Myocyte (in vitro differentiated cells): Measurements from ENCODE around the gene BAIAP3. TPM values are rescaled to one million over a fixed set of nuclear protein-coding genes. Genes with fewer than 3 reads are reported as not detected.

Experiments
- DNase-seq: peaks from one replicate; pipeline ENCODE4 v3.0.0-alpha.2; 2012; ENCODE audit warnings: low read depth
- total RNA-seq: library from RNA; depleted of rRNA; stranded (reverse); fragments of >200 nt; gene quantifications from 2 replicates; pipeline ENCODE4 v1.2.3, GENCODE V29; 2014

The BAIAP3 gene
- total RNA-seq, 1 donor from 2014 or later = 3.6 TPM

DNA sequence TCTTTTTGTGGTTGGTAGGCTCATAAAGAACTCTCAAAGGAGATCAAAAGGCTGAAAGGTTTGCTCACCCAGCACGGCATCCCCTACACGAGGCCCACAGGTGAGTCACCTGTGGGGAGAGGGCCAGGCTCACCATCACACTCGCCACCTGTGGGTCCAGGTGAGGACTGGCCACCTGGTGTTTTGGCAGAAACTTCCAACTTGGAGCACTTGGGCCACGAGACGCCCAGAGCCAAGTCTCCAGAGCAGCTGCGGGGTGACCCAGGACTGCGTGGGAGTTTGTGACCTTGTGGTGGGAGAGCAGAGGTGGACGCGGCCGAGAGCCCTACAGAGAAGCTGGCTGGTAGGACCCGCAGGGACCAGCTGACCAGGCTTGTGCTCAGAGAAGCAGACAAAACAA lies 29.4 kb downstream of the BAIAP3 start:
- DNase-seq = no peak

DNA sequence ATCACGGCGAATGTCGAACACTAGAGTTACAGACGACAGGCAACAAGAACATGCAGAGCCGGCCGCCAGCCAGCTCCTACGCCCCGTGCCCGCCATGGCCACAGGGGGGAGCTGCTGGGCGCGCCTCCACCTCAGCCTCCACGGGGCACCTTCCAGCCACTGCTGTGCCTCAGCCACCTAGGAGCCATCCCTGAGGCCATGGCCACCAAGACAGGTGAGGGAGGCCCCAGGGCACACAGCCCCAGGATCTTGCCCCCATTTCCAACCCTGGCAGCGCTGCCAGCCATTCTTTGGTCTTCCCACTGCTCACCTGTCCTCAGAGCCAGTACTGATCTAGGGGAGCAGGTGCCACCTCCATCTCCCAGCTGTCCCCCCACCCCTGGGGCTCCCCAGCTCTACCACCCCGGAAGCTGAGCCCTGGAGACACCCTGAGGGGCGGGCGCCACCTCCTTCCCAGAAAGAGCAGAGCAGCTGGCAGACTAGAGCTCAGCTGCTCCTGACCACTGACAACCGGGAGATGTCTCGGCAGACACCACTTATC lies 30.1 kb downstream of the BAIAP3 start:
- peak; percentile 84 for DNase-seq

DNA sequence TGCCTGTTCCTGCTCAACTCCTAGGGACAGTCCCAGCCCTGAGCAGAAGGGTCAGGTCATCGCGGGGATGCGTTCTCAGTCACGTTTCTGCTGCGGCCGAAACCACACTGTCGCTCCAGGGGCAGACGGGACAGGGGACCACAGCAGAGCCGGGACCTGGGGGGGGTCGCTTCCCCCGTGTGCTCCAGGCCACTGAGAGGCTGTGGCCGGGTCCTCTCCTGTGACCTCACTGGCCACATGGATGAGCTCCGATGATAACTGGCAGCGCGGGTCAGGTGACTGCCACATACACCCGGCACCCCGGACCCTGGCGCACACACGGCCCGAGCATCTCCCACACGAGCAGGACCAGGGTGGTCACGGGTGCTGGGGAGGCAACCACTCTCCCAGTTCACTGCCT lies 31.1 kb downstream of the BAIAP3 start:
- DNase-seq = no peak

DNA sequence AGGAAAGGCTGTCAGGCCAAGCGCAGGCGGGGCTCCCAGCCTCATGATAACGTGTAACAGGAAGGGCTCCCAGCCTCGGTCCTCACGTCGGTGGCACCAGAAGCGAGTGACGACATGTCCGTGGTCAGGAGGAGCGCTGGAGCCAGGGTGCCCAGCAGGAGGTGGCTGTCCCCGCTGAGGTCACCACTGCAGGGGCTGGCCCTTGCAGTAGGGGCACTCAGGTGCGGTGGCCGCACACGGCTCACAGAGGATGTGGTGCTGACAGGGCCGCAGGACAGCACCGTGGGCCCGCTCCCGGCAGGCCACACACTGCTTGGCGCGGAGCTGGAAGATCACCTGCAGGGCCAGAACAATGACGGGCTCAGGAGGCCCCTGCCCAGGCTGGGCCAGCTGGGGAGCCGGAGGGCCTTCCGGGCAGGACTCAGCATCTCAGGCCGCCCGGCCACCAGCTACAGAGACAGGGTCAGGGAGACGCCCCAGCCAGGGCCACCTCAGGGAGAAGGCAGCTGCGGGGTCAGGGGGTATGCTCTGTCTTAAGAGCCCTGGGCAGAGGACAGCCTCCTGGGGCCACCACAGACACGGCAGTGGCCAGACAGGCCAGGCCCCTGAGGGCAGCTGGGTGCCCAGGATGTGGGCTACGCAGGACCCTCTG lies 32.7 kb downstream of the BAIAP3 start:
- DNase-seq = no peak

DNA sequence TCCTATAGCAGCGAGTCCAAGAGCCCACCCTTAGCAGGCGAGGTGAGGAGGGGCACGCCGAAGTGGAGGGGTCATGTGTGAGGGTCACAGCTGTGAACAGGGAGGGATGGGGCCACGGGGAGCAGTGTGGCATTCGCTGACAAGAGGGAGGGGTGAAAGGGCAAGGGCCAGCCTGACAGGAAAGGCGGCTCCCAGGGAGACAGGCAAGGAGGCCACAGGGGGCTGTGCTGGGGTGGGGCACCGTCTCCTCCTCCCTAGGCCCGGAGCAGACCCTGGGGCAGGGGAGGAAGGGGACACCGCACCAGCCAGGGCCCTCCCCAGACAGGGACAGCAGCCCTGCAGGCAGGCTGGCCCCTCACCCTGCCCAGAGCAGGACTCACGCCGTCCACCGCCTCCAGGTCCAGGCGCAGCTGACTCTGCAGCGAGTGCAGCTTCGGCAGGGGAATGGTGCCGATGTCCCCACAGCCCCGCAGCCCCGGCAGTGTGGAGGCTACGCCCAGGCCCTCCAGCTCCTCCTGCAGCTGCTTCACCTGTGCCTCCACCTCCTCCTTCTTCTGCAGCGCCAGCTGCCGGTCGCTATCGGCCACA lies 33.4 kb downstream of the BAIAP3 start:
- DNase-seq = no peak

DNA sequence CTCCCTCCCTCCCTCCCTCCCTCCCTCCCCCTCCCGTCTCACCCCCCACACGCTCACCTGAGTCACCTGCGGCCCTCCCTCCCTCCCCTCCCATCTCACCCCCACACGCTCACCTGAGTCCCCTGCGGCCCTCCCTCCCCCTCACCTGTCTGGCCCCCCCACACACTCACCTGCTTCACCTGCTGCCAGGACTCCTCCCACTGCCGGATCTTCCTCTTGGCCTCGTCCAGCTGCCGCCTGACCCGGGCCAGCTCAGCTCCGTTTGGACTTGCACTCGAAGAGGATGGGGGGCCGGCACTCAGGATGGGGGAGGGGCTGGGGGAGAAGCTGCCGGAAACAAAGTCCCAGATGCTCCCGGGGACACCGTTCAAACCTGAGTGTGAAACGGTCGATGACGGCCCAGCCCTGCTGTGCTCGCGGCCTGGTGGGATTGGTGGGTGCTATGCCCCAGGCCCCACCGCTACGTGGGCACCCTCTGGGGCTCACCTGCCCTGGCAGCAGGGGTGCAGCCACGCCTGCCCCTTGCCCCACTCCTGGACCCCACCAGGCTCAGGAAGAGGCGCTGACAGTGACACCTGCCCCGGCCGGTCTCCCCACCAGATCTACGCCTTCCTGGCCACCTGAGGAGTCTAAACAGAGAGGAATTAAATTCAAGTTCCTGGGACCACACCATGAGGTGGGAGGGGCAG lies 34.2 kb downstream of the BAIAP3 start:
- no peak for DNase-seq

DNA sequence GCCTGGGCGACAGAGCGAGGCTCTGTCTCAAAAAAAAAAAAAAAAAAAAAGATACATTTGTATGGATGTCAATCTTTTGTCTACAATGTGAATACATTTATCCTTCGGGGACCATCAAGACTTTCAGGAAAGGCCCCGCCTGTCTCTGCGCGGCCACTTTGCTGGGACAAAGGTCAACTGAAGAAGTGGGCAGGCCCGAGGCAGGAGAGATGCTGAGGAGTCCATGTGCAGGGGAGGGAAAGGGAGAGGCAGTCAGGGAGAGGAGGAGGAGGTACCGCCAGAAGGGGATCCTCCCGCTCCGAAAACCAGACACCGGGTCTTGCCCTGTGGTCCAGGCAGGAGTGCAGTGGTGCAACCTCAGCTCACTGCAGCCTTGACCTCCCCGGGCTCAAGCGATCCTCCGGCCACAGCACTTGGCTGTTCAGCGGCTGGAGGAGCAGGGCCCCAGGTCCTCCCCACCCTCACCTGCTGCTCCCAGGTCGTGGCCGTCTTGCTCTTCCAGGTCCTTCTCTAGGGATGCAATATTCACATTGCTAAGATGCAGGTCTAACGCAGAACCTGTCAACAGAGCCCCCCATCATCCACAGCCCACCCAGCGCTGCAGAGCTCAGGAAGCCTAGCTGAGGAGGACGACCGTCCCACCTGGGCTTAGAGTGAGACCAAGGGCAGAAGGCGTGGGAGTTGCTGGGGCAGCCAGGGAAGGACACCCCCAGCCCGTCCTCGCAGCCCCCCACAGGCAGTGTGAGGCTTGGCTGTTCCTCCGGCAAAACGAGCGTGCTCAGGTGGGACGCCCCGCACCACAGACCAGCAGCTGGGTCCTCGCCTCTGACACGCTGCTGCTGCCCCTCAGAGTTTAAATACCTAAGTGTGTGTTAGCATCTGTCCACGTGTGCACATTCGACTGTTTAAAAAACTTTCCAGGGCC lies 37.9 kb downstream of the BAIAP3 start:
- DNase-seq = no peak

DNA sequence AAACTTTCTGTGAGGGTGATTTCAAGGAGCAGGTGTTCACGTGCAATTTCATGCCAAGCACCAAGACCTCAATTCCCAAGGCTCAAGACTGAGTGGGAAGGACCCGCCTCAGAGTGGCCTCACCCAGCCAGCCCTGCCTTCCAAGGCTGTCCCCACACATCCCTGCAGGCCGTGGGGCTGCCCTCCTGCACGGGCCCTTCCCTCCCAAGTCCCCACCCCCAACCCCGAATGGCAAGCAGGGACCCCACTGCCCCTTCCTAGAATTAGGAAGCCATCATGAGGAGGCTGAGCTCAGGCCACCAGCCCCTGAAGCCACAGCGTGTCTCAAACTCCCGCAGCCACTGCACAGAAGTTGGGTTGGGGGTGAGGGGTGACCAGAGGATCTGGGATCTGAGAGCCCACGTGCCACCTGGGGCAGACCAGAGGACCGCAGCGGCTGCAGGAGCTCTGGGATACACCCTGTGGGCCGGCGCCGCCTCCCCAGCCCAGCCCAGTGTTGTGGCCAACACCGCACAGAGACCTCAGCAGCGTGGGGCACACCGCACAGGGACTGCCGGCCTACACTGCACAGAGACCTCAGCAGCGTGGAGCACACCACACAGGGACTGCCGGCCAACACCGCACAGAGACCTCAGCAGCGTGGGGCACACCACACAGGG lies 39.0 kb downstream of the BAIAP3 start:
- DNase-seq = no peak

DNA sequence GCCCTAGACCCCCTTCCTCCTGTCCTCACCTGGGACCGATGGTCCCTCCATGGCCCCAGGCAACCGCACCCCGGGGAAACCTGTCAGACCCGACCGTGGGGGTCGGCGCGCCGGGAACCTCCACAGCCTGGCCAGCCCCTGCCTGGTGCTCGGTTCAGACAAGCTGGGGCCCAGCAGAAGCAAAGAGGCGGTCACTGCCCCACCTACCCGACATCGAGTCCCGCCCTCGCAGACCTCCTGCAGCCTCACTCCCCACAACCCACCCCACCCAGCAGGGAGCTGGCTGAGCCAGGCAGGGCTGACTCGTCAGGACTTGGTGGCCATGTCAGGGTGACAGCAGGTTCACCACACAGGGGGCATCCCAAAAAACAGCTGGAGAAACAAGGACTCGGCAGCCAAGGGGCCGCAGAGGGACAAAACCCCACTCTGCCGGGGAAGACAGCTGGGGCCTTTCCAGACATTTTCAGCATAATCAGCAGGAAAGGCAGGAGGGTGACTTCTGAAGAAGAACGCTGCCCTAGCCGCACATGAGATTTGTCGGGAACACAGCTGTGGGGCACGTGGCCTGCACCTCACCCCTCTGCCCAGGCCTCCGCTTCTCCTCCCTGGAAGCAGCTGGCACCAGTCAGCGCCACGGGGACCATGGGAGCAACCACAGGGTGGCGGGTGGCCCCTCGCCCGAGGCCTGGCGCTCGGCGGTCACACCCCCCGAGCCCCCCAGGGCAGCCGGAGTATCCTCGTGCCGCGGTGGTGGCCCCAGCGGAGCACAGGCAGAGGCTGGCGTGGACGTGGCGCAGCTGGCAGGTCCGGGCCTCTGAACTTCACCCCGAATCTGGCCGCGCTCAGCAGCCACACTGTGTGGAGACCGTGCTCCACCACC lies 41.2 kb downstream of the BAIAP3 start:
- peak; percentile 69 for DNase-seq

DNA sequence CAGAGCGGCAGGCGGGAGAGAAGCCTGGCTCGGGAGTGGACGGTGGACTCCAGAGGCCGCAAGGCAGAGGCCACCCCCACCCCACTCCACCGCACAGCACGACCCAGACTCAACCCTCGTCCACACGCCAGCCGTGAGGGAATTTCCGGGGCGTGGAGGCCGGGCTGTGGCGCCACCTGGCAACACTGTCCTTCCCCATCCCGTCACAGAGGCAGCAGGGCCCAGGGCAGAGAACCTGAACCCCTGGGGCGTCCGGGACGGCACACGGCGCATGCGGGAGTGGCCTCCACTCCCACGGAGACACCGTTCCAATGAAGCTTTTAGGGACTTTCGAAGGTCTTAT lies 41.8 kb downstream of the BAIAP3 start:
- DNase-seq = no peak

DNA sequence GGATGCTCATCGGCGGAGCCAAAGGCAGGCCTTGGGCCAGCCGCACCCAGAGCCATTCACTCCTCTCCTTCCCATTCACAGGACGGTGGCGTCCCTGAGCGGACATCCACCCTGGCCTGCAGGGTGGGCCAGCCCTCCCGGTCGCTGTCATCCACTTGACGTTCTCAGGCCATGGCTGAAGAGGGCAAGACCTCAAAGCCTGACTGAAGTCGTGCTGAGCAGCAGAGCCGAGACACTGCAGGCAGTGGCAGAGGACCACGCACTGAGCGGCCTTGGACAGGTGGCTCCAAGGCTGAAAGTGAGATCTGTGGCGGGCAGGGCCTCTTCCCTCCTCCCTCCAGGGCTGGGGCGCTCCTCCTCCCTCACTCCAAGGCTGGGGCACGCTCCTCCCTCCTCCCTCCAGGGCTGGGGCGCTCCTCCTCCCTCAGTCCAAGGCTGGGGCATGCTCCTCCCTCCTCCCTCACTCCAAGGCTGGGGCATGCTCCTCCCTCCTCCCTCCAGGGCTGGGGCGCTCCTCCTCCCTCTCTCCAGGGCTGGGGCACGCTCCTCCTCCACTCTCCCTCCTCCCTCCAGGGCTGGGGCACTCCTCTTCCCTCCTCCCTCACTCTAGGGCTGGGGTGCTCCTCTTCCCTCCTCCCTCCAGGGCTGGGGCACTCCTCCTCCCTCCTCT lies 42.4 kb downstream of the BAIAP3 start:
- DNase-seq = no peak

DNA sequence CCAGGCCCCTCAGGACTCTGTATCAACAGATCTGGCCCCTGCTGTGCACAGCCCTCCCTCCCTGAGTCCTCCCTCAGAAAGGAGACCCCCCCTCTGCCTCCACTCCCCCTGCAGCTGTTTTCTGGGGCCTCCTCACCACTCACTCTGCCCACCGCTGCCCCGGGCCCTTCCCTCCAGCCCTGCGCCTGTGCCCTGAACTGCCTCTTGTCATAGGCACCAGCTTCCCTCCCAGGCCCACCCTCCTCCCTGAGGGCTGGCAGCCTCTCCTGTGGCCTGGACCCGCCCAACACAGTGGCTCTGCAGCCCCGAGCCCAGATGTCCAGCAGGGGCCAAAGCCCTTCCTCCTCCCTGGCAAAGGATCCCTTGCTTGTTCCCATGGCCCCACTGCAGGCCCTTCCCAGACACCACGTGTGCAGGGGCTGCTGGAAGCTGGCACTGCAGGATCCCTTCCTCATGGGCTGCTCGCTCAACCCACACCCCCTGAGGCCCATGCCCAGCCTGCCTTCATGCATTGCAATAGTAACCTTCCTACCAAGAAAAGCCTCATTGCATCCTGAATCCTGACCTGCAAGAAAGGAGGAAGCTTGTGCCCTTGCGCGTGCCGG lies 44.1 kb downstream of the BAIAP3 start:
- DNase-seq = peak; percentile 32

DNA sequence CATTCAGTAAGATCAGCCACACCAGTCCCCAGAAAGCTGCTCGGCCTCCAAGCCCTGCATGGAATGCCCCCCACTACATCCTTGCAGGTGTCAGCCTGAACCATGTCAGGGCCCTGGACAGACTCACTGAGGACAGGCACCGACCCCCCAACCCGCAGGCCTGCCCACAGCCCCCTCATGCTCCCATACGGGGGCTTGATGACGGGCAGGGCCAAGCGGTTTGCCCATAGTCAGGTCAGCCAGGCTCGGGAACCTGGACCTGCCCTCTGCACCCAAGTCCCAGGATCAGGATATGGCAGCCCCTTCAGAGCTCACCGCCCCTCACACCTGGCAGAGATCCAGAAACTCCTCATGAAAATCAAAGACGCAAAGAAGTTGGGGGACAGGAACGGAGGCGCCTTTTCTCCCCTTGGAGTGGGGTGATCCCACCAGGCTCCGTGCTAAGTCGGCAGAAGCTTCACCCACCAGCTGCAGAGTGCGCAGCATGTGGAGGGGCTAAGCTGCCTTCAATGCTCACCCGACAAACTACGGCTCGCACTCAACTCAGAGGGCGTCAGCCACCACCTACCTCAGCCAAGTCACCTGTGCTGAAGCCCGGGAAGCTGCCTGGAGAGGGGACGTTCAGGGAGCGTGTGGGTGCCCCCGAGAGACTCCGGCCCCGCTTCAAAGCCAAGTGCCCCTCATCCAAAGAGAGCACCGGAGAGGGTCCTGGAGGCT lies 44.8 kb downstream of the BAIAP3 start:
- no peak for DNase-seq

DNA sequence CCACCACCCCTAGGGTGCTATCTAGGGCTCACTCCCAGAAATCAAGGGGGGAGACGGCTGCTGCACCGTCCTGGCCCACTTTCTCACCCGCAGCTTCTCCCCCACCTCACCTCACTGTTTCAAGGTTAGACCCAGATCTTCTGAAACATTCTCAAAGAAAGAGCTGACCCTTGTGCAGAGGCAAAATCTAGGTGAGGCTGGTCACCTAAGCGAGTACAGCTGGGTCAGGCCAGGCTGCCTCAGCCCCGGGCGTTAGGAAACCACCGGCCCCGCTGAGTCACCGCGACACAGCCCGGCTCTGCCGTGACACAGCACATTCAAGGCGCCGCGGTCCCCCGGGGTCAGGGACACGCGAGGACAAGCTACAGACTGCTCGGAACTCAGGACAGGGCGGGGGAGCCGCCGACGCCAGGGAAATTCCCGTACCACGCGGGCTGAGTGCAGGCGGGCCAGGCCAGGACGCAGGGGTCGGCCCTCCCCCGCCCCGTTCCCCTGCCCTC lies 45.4 kb downstream of the BAIAP3 start:
- DNase-seq = peak; percentile 78

DNA sequence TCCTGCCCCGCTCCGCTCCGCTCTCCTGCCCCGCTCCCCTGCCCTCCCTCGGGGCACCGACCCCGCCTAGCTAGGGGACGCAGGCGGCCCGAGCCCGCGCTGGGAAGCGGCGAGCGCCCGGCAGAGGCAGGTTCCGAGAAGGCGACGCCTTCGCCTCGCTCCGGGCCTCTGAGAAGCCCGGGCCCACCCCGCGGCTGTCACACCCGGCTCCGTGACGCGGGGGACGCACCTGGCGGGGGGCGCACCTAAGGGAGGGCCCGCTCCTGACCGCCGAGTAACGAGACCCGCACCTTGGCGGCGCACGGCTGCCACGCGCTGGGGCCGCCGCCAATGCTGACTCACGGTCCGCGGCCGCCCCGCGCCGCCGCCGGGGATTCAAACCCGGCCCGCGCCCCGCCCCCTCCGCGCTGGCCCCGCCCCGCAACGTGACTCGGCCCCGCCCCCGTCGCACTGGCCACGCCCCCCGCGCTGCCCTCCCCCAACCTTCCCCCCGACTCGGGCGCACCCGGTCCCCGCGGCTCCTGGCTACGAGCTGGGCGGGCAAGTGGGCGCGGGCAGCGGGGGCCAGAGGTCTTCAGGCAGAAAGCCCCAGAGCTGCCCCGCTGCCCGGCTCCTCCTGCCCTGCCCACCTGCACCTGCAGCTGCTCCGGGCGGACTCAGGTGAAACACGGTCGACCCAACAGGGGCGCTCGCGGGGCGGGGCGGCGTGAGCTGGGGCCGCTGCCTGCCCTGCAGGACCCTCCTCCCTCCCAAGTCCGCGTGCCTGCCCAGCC lies 46.0 kb downstream of the BAIAP3 start:
- DNase-seq = peak; percentile 55

DNA sequence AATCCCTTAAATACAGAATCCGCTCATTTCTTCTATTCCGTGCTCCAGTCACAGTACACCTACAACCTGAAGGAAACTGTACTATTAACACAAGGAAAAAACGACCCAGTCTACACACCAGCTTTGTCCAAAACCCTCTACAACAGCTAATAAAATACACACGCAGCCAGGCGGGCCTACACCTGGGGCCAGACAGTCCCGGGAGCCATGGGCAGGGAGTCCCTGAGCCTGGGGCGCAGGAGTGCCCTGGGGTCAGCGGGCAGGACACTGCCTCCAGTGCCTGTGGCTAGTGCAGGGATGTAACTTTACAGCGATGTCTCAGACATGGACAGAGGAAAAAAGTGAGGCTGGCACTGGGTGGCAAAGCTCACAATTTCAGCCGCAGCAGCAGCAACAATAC lies 46.8 kb downstream of the BAIAP3 start:
- DNase-seq = no peak
